ENCODE results near the gene MICAL2. TPM values are rescaled to one million over a fixed set of nuclear protein-coding genes. Genes with fewer than 3 reads are reported as not detected.

The MICAL2 gene
- polyA plus RNA-seq, 2 of the 4 experiments (the other 2 are of a cell fraction) = 39.8 to 42.1 TPM

DNA sequence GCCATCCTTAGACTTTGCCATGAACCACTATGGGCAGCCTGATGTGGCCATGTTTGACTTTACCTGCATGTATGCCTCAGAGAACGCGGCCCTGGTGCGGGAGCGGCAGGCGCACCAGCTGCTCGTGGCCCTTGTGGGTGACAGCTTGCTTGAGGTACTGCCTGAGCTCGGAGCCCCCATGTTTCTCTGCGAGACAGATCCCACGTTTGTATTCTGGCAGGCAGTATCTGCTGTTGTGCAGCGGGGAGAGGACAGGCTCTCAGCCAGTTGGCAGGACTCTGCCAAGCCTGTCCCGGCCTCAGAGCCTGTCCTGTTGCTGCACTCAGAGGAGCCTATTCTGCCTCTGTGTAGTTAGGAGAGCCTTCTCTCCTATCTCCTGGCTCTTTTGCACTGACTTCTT lies 109.9 kb downstream of the MICAL2 start:
- FAIRE-seq = no peak

DNA sequence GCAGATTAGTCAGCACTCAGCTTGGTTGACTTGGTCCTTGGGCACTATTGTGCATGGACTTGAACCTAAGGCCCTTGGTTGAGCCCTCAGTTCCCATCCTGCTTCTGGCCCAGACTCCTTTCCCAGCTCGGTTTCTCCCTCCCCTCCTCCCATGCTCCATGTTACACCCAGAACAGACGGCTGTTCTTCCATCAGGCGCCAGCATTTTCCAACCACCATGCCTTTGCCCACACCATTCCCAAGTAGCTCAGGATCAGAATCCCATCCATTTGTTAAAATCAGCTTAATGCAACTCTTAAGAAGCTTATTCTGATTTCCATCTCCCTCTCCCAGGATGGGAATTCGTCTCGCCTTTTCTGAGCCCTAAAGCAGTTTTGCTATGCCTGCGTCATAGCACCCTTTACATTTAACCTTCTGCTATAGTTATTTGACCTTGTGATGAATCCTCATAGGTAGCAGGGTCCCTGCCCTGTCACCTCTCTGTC lies 110.7 kb downstream of the MICAL2 start:
- ATAC-seq (no peak), FAIRE-seq (no peak), DNase-seq (ENCODE audit: low read depth in 1 of 2, low spot score in 1 of 2) (no peak)
- TF ChIP-seq RFX5 (IDR thresholded peaks at IDR 0.05) (no peak), FOSL2 (IDR thresholded peaks at IDR 0.05) (no peak), FOSL2 (CRISPR knock-in tag; IDR thresholded peaks at IDR 0.05) (no peak), KDM5A (IDR thresholded peaks at IDR 0.05) (no peak), ZFP36 (IDR thresholded peaks at IDR 0.05; ENCODE audit: borderline replicate concordance, partially characterized antibody) (no peak), EP300 (IDR thresholded peaks at IDR 0.05) (no peak), SREBF2 (IDR thresholded peaks at IDR 0.05) (no peak)
- ChIA-PET POLR2A (interaction anchor here (0.5 kb wide), 1 partner anchor 1290 kb away, joined by 4 read pairs; no protein-coding TSS in a partner anchor), CTCF (interaction anchor here (0.6 to 5.2 kb wide), 5 partner anchors 10 to 174 kb away, joined by 3 to 20 read pairs (median 5); no protein-coding TSS in a partner anchor)
- Histone ChIP-seq H3K9me3 (no peaks in the 10 kb centered on the region), H3K27ac (no peak overlapping the region), H3K4me3 (no peak overlapping the region), H3K4me2 (no peak overlapping the region), H3K4me1 (peaks cover 21% of the 10 kb centered on the region)
- WGBS (ENCODE audit: missing lambda C conversion rate) = 91% methylated on average over 6 of the region's 6 CpGs

More for the DNA sequence above, 109.9 kb downstream of the MICAL2 start:
- WGBS (ENCODE audit: missing lambda C conversion rate) = 93% methylated on average over 11 of the region's 11 CpGs
- TF ChIP-seq NFE2L2 (conservative IDR thresholded peaks at IDR 0.05; ENCODE audit: low read length) (no peak), EP300 (IDR thresholded peaks at IDR 0.05) (no peak), SREBF2 (IDR thresholded peaks at IDR 0.05) (no peak), KDM1A (IDR thresholded peaks at IDR 0.05; ENCODE audit: low read depth) (no peak)
- TF ChIP-seq, protein P1, sequence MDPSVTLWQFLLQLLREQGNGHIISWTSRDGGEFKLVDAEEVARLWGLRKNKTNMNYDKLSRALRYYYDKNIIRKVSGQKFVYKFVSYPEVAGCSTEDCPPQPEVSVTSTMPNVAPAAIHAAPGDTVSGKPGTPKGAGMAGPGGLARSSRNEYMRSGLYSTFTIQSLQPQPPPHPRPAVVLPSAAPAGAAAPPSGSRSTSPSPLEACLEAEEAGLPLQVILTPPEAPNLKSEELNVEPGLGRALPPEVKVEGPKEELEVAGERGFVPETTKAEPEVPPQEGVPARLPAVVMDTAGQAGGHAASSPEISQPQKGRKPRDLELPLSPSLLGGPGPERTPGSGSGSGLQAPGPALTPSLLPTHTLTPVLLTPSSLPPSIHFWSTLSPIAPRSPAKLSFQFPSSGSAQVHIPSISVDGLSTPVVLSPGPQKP (IDR thresholded peaks at IDR 0.05; ENCODE audit: low read depth, low read length) = no peak
- TF ChIP-seq, protein P2, sequence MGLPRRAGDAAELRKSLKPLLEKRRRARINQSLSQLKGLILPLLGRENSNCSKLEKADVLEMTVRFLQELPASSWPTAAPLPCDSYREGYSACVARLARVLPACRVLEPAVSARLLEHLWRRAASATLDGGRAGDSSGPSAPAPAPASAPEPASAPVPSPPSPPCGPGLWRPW (IDR thresholded peaks at IDR 0.05) = no peak
- no peak overlapping the region for H3K4me2 ChIP-seq
- no peak for ATAC-seq
- ChIA-PET CTCF (interaction anchor here (0.6 to 5.2 kb wide), 7 partner anchors 9 to 173 kb away, joined by 3 to 20 read pairs (median 5); no protein-coding TSS in a partner anchor), POLR2A (interaction anchor here (0.5 kb wide), 1 partner anchor 1289 kb away, joined by 4 read pairs; no protein-coding TSS in a partner anchor)
- no peak overlapping the region for H3K27ac ChIP-seq
- no peaks in the 10 kb centered on the region for H3K9me3 ChIP-seq
- DNase-seq (ENCODE audit: low read depth in 1 of 2, low spot score in 1 of 2) = no peak
- no peak overlapping the region for H3K4me3 ChIP-seq
- H3K4me1 ChIP-seq = peaks cover 21% of the 10 kb centered on the region

DNA sequence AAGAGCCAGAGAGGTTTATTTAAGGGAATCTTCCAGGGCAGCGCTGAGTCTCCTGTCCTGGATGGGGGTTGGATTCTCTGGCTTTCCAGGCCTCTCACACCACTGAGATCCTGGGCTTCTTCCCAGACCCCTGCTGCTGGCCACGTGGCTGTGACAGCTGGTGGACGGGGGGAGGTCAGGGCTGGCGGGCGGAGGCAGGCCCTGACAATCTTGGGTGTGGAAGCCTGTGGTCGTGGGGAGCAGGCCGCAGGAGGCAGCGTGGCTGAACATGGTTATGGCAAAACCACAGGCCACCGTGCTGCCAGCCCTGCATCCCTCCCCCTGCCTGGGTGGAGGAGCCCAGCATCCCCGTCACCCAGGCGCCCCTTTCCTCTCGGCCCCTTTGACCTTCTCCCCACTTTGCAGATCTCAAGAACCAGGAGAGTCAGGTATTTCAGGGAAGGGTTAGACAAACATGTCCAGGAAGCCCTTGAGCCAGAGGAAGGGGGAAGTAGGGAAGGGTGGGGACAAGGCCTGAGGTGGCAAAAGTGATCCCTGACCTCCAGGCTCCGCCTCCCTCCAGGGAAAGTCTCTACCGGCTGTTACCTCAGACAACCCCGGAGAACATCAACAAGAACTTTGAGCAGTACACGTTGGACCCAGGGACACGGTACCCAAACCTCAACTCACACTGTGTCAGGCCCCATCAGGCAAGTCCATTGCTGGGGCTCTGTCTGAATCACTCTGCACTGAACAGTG lies 111.8 kb downstream of the MICAL2 start:
- no peak overlapping the region for H3K27ac ChIP-seq
- ATAC-seq (no peak), FAIRE-seq (no peak), DNase-seq (ENCODE audit: low read depth in 1 of 2, low spot score in 1 of 2) (no peak)
- no peak overlapping the region for H3K4me3 ChIP-seq
- TF ChIP-seq, protein P3, sequence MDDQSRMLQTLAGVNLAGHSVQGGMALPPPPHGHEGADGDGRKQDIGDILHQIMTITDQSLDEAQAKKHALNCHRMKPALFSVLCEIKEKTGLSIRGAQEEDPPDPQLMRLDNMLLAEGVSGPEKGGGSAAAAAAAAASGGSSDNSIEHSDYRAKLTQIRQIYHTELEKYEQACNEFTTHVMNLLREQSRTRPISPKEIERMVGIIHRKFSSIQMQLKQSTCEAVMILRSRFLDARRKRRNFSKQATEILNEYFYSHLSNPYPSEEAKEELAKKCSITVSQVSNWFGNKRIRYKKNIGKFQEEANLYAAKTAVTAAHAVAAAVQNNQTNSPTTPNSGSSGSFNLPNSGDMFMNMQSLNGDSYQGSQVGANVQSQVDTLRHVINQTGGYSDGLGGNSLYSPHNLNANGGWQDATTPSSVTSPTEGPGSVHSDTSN (IDR thresholded peaks at IDR 0.05) = no peak
- TF ChIP-seq, protein P4, sequence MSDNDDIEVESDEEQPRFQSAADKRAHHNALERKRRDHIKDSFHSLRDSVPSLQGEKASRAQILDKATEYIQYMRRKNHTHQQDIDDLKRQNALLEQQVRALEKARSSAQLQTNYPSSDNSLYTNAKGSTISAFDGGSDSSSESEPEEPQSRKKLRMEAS (IDR thresholded peaks at IDR 0.05) = no peak
- TF ChIP-seq, protein P5, sequence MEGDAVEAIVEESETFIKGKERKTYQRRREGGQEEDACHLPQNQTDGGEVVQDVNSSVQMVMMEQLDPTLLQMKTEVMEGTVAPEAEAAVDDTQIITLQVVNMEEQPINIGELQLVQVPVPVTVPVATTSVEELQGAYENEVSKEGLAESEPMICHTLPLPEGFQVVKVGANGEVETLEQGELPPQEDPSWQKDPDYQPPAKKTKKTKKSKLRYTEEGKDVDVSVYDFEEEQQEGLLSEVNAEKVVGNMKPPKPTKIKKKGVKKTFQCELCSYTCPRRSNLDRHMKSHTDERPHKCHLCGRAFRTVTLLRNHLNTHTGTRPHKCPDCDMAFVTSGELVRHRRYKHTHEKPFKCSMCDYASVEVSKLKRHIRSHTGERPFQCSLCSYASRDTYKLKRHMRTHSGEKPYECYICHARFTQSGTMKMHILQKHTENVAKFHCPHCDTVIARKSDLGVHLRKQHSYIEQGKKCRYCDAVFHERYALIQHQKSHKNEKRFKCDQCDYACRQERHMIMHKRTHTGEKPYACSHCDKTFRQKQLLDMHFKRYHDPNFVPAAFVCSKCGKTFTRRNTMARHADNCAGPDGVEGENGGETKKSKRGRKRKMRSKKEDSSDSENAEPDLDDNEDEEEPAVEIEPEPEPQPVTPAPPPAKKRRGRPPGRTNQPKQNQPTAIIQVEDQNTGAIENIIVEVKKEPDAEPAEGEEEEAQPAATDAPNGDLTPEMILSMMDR (IDR thresholded peaks at IDR 0.05) = no peak
- TF ChIP-seq JUN (IDR thresholded peaks at IDR 0.05) (no peak), ZFP36 (IDR thresholded peaks at IDR 0.05; ENCODE audit: borderline replicate concordance, partially characterized antibody) (no peak), ZNF302 (CRISPR knock-in tag; IDR thresholded peaks at IDR 0.05) (no peak), RFX5 (IDR thresholded peaks at IDR 0.05) (no peak), CHD2 (IDR thresholded peaks at IDR 0.05; ENCODE audit: low read length, partially characterized antibody) (no peak), RARB (CRISPR knock-in tag; IDR thresholded peaks at IDR 0.05) (no peak), GATA3 (IDR thresholded peaks at IDR 0.05; ENCODE audit: borderline replicate concordance) (no peak), CHD4 (IDR thresholded peaks at IDR 0.05; ENCODE audit: borderline replicate concordance) (no peak), TFCP2L1 (CRISPR knock-in tag; IDR thresholded peaks at IDR 0.05) (no peak), RCOR1 (IDR thresholded peaks at IDR 0.05; ENCODE audit: low read depth, low read length) (no peak)
- TF ChIP-seq, protein P6, sequence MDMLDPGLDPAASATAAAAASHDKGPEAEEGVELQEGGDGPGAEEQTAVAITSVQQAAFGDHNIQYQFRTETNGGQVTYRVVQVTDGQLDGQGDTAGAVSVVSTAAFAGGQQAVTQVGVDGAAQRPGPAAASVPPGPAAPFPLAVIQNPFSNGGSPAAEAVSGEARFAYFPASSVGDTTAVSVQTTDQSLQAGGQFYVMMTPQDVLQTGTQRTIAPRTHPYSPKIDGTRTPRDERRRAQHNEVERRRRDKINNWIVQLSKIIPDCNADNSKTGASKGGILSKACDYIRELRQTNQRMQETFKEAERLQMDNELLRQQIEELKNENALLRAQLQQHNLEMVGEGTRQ (IDR thresholded peaks at IDR 0.05) = no peak
- TF ChIP-seq, protein P1 (IDR thresholded peaks at IDR 0.05; ENCODE audit: low read depth, low read length) = no peak
- TF ChIP-seq, protein P7, sequence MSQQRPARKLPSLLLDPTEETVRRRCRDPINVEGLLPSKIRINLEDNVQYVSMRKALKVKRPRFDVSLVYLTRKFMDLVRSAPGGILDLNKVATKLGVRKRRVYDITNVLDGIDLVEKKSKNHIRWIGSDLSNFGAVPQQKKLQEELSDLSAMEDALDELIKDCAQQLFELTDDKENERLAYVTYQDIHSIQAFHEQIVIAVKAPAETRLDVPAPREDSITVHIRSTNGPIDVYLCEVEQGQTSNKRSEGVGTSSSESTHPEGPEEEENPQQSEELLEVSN (IDR thresholded peaks at IDR 0.05; ENCODE audit: borderline replicate concordance, low read depth) = no peak
- H3K9me3 ChIP-seq = no peaks in the 10 kb centered on the region
- 90% methylated on average over 14 of the region's 17 CpGs for WGBS (ENCODE audit: missing lambda C conversion rate)
- no peak overlapping the region for H3K4me2 ChIP-seq
- CTCF ChIA-PET = interaction anchor here (1.5 to 5.2 kb wide), 2 partner anchors 12 to 15 kb away, joined by 5 to 20 read pairs; no protein-coding TSS in a partner anchor
- POLR2A ChIA-PET = no interaction called here
- H3K4me1 ChIP-seq = peaks cover 17% of the 10 kb centered on the region

All from A549 (cell line).